Panc1 (cell line): ENCODE data around the gene ST3GAL6.

Experiments
- CTCF ChIP-seq: fragments of 450-650 bp; IDR thresholded peaks from 2 replicates; pipeline ENCODE4 v1.5.1; 2017; ENCODE audit warnings: mild to moderate bottlenecking
- POLR2AphosphoS5 ChIP-seq: IDR thresholded peaks from 2 replicates; pipeline ENCODE4 v1.6.1; 2012; ENCODE audit warnings: mild to moderate bottlenecking, low read depth, low read length, moderate library complexity

- TF ChIP-seq CTCF: no peak
- TF ChIP-seq POLR2AphosphoS5: no peak
Observed at GRCh38 chr3:98829246-98829832, 66.2 kb downstream of the ST3GAL6 start.
